Measurements from ENCODE around the gene IL4. TPM values are rescaled to one million over a fixed set of nuclear protein-coding genes. Genes with fewer than 3 reads are reported as not detected.

The IL4 gene
- total RNA-seq, 1 experiment from 2014 or later, result not detected

GRCh38 chr5:132637241-132637640 lies 36.5 kb upstream of the IL4 start:
- ChIA-PET CTCF (no interaction called here), POLR2A (no interaction called here)
- no peaks in the 10 kb centered on the region for H3K27me3 ChIP-seq (replicated peaks; ENCODE audit: control insufficient read depth, insufficient read depth, low read length)
- Mint-ChIP-seq H3K4me1 (ENCODE audit: low read depth, unreplicated experiment) (no peaks in the 10 kb centered on the region), H3K9me3 (ENCODE audit: unreplicated experiment) (no peaks in the 10 kb centered on the region), H3K27ac (ENCODE audit: unreplicated experiment) (no peak overlapping the region), H3K36me3 (ENCODE audit: insufficient read depth, unreplicated experiment) (peaks cover 73% of the 10 kb centered on the region), H3K4me3 (ENCODE audit: unreplicated experiment) (no peak overlapping the region), H3K27me3 (ENCODE audit: insufficient read depth, unreplicated experiment) (no peaks in the 10 kb centered on the region)
- no TSS peak for BruUV-seq (replicated peaks)
- intact Hi-C loops (cut with micrococcal nuclease; ENCODE audit: unreplicated experiment), result no loop called here
- no peaks in the 10 kb centered on the region for H3K4me1 ChIP-seq
- H3K36me3 ChIP-seq (ENCODE audit: control insufficient read depth, insufficient read depth, low read length), result no peaks in the 10 kb centered on the region; the same call in none of the 2 replicates
- H3K4me3 ChIP-seq (ENCODE audit: low read depth, low read length), result no peak overlapping the region
- TF ChIP-seq, protein P1, sequence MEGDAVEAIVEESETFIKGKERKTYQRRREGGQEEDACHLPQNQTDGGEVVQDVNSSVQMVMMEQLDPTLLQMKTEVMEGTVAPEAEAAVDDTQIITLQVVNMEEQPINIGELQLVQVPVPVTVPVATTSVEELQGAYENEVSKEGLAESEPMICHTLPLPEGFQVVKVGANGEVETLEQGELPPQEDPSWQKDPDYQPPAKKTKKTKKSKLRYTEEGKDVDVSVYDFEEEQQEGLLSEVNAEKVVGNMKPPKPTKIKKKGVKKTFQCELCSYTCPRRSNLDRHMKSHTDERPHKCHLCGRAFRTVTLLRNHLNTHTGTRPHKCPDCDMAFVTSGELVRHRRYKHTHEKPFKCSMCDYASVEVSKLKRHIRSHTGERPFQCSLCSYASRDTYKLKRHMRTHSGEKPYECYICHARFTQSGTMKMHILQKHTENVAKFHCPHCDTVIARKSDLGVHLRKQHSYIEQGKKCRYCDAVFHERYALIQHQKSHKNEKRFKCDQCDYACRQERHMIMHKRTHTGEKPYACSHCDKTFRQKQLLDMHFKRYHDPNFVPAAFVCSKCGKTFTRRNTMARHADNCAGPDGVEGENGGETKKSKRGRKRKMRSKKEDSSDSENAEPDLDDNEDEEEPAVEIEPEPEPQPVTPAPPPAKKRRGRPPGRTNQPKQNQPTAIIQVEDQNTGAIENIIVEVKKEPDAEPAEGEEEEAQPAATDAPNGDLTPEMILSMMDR (IDR thresholded peaks at IDR 0.05; ENCODE audit: insufficient read depth in 1 of 2, low read depth in 1 of 2, low read length in 1 of 2, severe bottlenecking in 1 of 2, unreplicated experiment in 1 of 2), result no peak
- no peak for DNase-seq
- no peaks in the 10 kb centered on the region for H3K9me3 ChIP-seq

- Histone ChIP-seq H3K4me3 (ENCODE audit: low read depth, low read length) (no peak overlapping the region), H3K9me3 (no peaks in the 10 kb centered on the region), H3K27me3 (replicated peaks; ENCODE audit: control insufficient read depth, insufficient read depth, low read length) (no peaks in the 10 kb centered on the region), H3K36me3 (ENCODE audit: control insufficient read depth, insufficient read depth, low read length) (no peaks in the 10 kb centered on the region; the same call in none of the 2 replicates), H3K4me1 (no peaks in the 10 kb centered on the region)
- Mint-ChIP-seq H3K4me3 (ENCODE audit: unreplicated experiment) (no peak overlapping the region), H3K4me1 (ENCODE audit: low read depth, unreplicated experiment) (no peaks in the 10 kb centered on the region), H3K27me3 (ENCODE audit: insufficient read depth, unreplicated experiment) (no peaks in the 10 kb centered on the region), H3K36me3 (ENCODE audit: insufficient read depth, unreplicated experiment) (peaks cover 70% of the 10 kb centered on the region), H3K9me3 (ENCODE audit: unreplicated experiment) (no peaks in the 10 kb centered on the region), H3K27ac (ENCODE audit: unreplicated experiment) (no peak overlapping the region)
- TF ChIP-seq, protein P1 (IDR thresholded peaks at IDR 0.05; ENCODE audit: insufficient read depth in 1 of 2, low read depth in 1 of 2, low read length in 1 of 2, severe bottlenecking in 1 of 2, unreplicated experiment in 1 of 2), result no peak
- POLR2A ChIA-PET, result interaction anchor here (0.6 kb wide), 1 partner anchor 174 kb away, joined by 3 read pairs; no protein-coding TSS in a partner anchor
- CTCF ChIA-PET, result interaction anchor here (1.1 kb wide), 1 partner anchor 168 kb away, joined by 3 read pairs; no protein-coding TSS in a partner anchor
- intact Hi-C loops (cut with micrococcal nuclease; ENCODE audit: unreplicated experiment), result no loop called here
- BruUV-seq (replicated peaks), result no TSS peak
- DNase-seq, result no peak
Observed at GRCh38 chr5:132639706-132640130, 34.1 kb upstream of the IL4 start.

DNA sequence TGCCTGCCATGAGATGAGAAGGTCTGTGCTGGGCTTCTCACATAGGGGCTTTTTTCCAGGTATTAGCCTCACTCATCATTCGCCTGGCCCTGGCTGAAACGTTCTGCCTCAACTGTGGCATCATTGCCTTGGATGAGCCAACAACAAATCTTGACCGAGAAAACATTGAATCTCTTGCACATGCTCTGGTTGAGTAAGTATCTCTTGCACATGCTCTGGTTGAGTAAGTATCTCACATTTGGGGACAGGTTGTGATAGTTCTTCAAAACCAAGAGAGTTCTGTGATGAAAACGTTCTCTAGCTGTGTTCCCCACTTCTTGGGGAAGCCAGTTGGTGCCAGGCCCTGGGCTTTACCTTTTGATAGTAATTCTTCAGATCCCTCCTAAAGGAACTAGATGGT lies 33.2 kb upstream of the IL4 start:
- Mint-ChIP-seq H3K9me3 (ENCODE audit: unreplicated experiment) (no peaks in the 10 kb centered on the region), H3K36me3 (ENCODE audit: insufficient read depth, unreplicated experiment) (peaks cover 70% of the 10 kb centered on the region), H3K4me3 (ENCODE audit: unreplicated experiment) (no peak overlapping the region), H3K27ac (ENCODE audit: unreplicated experiment) (no peak overlapping the region), H3K27me3 (ENCODE audit: insufficient read depth, unreplicated experiment) (no peaks in the 10 kb centered on the region), H3K4me1 (ENCODE audit: low read depth, unreplicated experiment) (no peaks in the 10 kb centered on the region)
- TF ChIP-seq, protein P1 (IDR thresholded peaks at IDR 0.05; ENCODE audit: insufficient read depth in 1 of 2, low read depth in 1 of 2, low read length in 1 of 2, severe bottlenecking in 1 of 2, unreplicated experiment in 1 of 2), result no peak
- Histone ChIP-seq H3K9me3 (no peaks in the 10 kb centered on the region), H3K4me3 (ENCODE audit: low read depth, low read length) (no peak overlapping the region), H3K27me3 (replicated peaks; ENCODE audit: control insufficient read depth, insufficient read depth, low read length) (no peaks in the 10 kb centered on the region), H3K36me3 (ENCODE audit: control insufficient read depth, insufficient read depth, low read length) (no peaks in the 10 kb centered on the region; the same call in none of the 2 replicates), H3K4me1 (no peaks in the 10 kb centered on the region)
- no TSS peak for BruUV-seq (replicated peaks)
- intact Hi-C loops (cut with micrococcal nuclease; ENCODE audit: unreplicated experiment), result no loop called here
- ChIA-PET POLR2A (interaction anchor here (0.6 kb wide), 1 partner anchor 173 kb away, joined by 3 read pairs; no protein-coding TSS in a partner anchor), CTCF (interaction anchor here (1.1 kb wide), 1 partner anchor 180 kb away, joined by 4 read pairs; no protein-coding TSS in a partner anchor)
- no peak for DNase-seq
